GM23248 (cell line): ENCODE data around the gene PTPRN2.

Experiments used
- EZH2 ChIP-seq: fragments of 200-600 bp; sonication (generic); IDR thresholded peaks from 2 replicates; pipeline ENCODE4 v1.6.1; 2018; ENCODE audit warnings: antibody characterized with exemption, mild to moderate bottlenecking; ENCODE audit not compliant: insufficient read depth, poor library complexity, severe bottlenecking
- EZH2phosphoT487 ChIP-seq: fragments of 200-600 bp; sonication (generic); IDR thresholded peaks from 2 replicates; pipeline ENCODE4 v1.6.1; 2018; ENCODE audit warnings: antibody characterized with exemption, moderate library complexity, mild to moderate bottlenecking, low read depth; ENCODE audit not compliant: insufficient read depth

DNA sequence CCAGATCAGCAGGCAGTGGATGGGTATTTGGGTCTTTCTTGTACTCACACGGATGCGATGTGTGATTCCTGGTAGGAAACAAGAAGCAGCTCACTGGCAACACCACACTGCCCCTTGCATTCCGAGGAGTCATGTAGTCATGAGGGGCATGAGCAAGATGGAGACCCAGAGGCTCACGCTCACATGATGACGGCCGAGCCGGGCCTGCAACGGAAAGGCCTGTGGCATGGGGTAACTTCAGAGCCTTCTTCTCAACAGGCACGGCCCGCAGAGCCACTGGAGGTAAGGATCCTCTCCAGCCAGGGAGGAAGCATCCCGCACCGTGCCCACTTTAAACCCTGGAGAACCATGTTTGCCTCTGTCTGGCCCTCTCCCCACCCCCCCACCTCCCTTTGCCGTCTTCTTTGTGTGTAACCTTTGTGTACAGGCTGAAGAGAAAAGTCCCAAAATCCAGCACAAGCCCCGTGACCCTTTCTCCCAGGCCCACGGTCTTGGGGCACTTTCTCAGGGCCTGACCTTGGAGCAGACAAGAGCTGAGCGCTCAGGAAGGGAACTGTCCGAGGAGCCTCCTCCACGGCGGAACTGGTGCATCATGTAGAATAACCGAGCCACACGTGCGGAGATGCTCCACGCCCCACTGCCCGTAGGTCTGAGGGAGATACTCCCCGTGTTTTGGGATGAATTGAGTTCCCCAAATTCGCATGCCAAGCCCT is 734.4 kb downstream of the PTPRN2 start:
- TF ChIP-seq EZH2 (no peak), EZH2phosphoT487 (no peak)
